ENCODE measurements around the gene ANK2.

DNA sequence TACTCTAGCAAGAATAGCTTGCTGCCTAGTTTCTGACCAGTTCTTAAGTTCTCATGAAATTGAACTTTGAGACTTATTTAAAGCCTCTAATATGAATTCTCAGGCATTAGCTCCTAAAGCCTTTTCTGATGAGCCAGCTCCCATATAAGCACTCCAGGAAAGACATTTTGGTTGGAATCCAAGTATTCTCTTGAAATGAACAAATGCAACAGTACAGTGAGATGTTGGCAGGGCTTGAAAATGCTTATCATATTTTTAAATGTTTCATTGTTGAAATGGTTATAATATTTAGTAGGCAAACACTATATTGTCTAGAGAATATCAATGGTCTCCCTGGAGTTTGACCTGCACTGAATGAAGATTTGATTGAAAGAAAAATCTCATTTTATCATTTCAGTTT lies 240.3 kb downstream of the ANK2 start:
- no peak for TF ChIP-seq EZH2 (IDR thresholded peaks at IDR 0.05; ENCODE audit: borderline replicate concordance, low read length)
- TF ChIP-seq, protein P1, sequence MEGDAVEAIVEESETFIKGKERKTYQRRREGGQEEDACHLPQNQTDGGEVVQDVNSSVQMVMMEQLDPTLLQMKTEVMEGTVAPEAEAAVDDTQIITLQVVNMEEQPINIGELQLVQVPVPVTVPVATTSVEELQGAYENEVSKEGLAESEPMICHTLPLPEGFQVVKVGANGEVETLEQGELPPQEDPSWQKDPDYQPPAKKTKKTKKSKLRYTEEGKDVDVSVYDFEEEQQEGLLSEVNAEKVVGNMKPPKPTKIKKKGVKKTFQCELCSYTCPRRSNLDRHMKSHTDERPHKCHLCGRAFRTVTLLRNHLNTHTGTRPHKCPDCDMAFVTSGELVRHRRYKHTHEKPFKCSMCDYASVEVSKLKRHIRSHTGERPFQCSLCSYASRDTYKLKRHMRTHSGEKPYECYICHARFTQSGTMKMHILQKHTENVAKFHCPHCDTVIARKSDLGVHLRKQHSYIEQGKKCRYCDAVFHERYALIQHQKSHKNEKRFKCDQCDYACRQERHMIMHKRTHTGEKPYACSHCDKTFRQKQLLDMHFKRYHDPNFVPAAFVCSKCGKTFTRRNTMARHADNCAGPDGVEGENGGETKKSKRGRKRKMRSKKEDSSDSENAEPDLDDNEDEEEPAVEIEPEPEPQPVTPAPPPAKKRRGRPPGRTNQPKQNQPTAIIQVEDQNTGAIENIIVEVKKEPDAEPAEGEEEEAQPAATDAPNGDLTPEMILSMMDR (IDR thresholded peaks at IDR 0.05; ENCODE audit: low read length) = no peak

Measured in OCI-LY1 (cell line).